Activated CD8-positive, alpha-beta memory T cell treated with anti-CD3 and anti-CD28 coated beads for 1 hour (primary cell): ENCODE measurements around the gene NRARP.
A peak's percentile ranks its signal among the peaks of the same experiment; 100 is the strongest.
"Not testable (repeated sequence)": the region's sequence is repeated elsewhere in the genome, so short reads cannot be mapped to it uniquely, and the experiment has no call there.

Experiments used
- DNase-seq, 2 donors: peaks; one replicate each; pipeline ENCODE4 v3.0.0-alpha.2; 2020; ENCODE audit warnings: low read depth in 1 of 2; ENCODE audit errors: extremely low read depth in 1 of 2

NRARP gene

GRCh38 chr9:137266162-137266527, 35.9 kb downstream of the NRARP start:
- no peak for DNase-seq

- no peak for DNase-seq
These were observed 36.4 kb downstream of the NRARP start for GRCh38 chr9:137265496-137266161.

GRCh38 chr9:137264067-137264466, 38.0 kb downstream of the NRARP start:
- no peak for DNase-seq

DNA sequence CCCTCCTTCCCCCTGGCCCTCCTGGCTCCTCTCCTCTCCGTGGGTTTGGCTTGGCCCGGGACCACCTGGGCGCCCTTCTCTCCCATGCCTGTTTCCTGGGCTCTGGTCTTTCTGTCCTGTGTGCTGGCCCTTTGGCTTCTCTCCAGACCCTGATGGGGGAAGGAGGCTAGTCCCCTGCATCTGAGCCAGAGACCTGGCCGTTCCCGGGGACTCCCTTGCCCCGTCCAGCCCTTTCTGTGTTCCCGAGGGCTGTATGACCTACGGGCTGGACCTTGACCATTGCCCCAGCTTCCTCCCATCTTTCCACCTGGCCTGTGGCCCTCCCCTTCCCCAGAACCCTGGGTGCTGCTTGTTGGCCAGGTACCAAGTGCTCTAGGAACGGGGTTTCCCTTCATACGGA, 38.6 kb downstream of the NRARP start:
- DNase-seq = no peak

- DNase-seq = no peak
These were observed 39.2 kb downstream of the NRARP start for GRCh38 chr9:137262909-137263285.

- not testable (repeated sequence) for DNase-seq
These were observed 39.7 kb downstream of the NRARP start for GRCh38 chr9:137262173-137262908.

GRCh38 chr9:137256856-137257255, 45.2 kb downstream of the NRARP start:
- DNase-seq = no peak

DNA sequence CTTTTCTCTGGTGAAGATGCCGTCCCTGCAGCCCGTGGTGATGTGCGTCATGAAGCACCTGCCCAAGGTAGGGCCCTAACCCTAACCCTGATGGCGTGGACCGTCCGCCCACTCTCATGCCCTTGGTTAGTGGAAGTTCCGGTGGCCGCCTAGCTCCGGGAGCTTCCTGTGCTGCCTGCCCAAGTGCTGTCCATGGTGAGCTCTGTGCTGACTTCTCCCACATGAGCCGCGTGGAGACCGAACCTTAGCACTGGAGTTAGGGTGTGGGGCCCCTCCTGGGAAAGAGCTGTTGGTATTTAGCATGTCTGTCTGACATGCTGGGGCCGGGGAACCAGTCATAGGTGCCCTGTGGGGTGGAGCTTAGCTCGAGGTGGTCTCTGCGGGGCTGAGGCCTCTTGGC, 45.7 kb downstream of the NRARP start:
- DNase-seq = no peak

- no peak for DNase-seq
These were observed 46.5 kb downstream of the NRARP start for GRCh38 chr9:137255448-137256114.

GRCh38 chr9:137254624-137255447, 47.2 kb downstream of the NRARP start, which contains the start of gene NELFB:
NELFB (plus strand) TSS chr9:137255327.
- DNase-seq = peak; percentile 80 to 99

DNA sequence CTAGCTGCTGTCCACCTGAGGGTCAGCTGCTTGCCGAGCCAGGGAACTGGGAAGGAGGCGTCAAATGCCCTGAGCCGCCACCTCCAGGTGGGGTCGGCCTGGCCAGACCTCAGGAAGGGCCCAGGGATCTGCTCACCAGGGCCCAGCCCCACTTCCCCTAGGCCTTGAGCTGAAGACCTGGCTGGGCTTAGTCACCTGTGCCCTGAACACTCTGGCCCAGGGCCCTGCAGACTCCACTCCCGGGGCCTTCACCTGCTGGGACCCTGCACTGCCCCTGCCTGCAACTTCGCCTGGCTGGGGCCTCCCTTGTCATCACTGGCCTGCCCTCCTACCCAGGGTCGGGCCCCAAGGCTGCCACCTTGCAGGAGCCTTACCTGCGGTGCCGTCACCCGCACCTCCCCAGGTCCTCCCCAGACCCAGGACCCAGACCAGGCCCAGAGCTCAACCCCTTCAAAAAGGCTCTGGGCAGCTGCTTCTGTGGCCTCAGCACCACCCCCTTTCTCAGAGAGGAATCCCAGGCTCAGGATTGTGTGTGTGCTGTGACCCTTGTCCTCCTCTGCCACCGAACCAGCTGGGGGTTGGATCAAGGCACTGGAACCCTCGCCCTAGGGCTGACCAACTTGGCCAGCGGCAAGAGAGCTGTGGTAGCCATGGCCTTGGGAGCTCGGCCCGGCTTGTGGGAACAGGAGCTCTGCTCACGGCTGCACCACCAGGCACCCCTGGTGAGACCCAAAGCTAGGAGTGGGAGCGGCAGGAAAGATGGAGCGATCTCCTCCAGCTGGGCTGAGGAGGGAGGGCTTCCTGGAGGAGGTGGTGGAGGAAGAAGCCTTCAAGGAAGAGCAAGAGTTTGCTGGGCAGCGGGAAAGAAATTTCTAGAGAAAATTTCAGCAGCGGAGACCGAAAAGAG, 48.1 kb downstream of the NRARP start:
- DNase-seq = no peak

DNA sequence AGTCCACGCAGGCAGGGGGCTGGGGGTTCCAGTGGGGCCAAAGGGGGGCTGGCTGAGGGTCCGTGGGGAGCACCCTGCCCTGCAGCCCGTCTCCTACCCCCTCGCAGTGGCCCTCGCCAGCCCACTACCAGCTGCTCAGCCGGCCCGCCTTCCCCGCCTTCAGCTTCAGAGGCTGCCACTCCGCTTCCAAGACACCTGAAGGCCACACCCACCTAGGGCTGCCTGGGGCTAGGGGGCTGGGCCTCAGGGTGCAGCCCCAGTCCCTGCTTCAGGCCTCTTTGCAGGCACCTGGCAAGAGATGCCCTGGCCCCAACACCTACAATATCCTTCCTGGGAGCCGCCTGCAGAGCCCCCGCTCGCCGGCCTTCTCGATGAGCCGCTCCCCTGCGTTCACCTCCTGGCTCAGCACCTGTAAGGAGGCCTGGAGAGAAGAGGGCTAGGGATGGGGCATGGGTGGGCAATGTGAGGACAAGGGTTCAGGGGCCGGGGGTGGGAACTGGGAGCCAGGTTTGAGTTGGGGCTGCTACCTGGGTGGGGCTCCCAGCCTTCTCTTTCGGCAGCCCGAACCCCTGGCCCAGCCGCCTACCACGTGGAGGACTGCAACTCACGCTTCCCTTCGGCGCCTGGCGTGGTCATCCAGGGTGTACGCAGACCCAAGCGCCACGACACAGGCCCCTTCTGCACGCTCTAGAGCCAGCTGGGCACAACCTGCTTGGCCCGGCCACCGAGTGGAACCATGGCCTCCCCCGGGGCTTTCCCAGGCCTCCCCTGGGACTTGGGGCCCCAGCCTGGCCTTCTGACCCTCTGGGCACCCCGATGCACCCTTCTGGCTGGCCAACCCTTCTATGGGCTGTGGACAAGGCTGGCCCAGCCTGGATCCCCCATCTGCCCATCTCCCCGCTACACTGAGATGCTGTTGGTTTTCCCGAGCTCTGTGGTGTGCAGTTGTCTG, 49.2 kb downstream of the NRARP start:
- DNase-seq = no peak

DNA sequence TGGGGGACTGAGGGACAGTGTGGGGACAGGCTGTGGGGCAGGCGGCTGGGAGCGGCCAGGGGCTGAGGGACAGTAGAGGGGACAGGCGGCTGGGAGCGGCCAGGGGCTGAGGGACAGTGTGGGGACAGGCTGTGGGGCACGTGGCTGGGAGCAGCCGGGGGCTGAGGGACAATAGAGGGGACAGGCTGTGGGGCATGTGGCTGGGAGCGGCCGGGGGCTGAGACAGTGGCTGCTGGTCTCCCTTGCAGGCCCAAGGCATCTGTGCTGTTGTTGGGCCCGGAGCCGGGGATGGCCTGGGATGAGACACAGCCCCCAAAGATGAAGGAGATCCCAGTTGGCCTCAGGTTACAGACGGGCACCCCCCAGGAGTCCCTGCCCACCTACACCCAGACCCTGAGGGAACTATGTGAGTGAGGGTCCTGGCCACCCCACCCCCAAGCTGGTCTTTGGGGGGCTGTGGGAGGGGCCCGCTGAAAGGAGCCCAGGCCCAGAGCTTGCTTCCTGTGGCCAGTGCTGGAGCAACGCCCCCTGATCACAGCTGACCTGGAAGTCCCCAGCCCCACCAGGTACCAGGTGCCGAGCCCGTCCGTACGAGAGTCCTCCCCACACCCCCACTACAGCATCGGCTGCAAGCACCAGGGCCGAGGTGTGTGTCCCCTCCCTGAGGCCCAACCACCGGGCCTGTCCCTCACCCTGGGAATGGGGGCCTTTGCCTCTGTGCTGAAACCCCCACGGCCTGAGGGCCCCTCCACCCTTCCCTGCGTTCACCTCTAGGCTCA, 50.4 kb downstream of the NRARP start:
- no peak for DNase-seq

DNA sequence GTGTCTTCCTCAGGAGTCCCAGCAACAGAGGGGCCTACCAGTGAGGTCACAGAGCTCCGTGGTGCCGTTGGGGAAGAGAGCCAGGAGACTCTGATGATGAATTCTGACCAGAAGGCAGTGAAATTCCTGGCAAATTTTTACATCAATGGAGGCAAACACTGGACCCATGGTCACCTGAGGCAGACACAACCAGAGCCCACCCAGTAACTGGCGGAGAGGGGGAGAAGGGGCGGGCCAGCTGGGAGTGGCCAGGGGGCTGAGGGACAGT, 50.9 kb downstream of the NRARP start, which contains the start of gene STPG3:
Gene STPG3 (plus strand): TSS at position 93 of the 268 bp plus-strand sequence. CDS start 1 bp downstream, at position 94.
- DNase-seq = no peak

- DNase-seq = no peak
These were observed 51.5 kb downstream of the NRARP start for GRCh38 chr9:137250329-137251193.
